ENCODE results near the gene PLXNC1.

DNA sequence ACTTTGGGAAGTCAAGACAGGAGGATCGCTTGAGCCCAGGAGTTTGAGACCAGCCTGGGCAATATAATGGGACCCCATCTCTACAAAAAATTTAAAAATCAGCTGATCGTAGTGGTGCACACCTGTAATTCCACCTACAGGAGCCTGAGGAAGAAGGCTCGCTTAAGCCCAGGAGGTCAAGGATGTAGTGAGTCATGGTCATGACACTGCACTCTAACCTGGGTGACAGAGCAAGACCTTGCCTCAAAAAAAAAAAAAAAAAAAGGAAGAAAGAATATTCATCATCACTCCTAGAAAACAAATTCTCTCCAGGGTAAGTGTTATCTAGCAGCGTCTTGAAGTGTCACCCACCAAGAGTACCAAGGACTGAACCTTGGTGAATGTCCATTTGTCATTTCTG, 34.2 kb upstream of the PLXNC1 start:
- TF ChIP-seq EZH2phosphoT487 (IDR thresholded peaks at IDR 0.05; ENCODE audit: insufficient read depth, low read depth) = no peak
- no peak for TF ChIP-seq EZH2 (IDR thresholded peaks at IDR 0.05; ENCODE audit: insufficient read depth, poor library complexity, severe bottlenecking)
